K562 (cell line): ENCODE results near the gene SS18L1. TPM values are rescaled to one million over a fixed set of nuclear protein-coding genes. Genes with fewer than 3 reads are reported as not detected.

Experiments
- ATAC-seq: fragments of 200-7000 bp; cut with Tn5 transposase; 3 replicates; pipeline ENCODE4 v1.9.1; 2020; ENCODE audit warnings: moderate library complexity
- BruUV-seq: library from RNA; stranded (reverse); fragments of 400-500 nt; replicated peaks from 2 replicates; lab custom pipeline; 2021; lab: Mats Ljungman, UMichigan
- CTCF ChIA-PET: fragments of 300-600 bp; formaldehyde crosslinking; extraction: SDS; loops from one replicate; lab custom pipeline; 2021; ENCODE audit warnings: low intra/inter-chr PET ratio; lab: Yijun Ruan, JAX
- POLR2A ChIA-PET: fragments of 300-600, 350-650 bp; sonication (Branson Sonifier 250); formaldehyde crosslinking; extraction: SDS; loops from one replicate; lab custom pipeline; 2021; ENCODE audit warnings: antibody characterized with exemption, inconsistent platforms; lab: Yijun Ruan, JAX
- DNase-seq, 4 experiments: peaks; one replicate each; pipeline versions ENCODE4 v3.0.0 to v3.0.0-alpha.2; 2011 to 2018; ENCODE audit warnings: low spot score in 3 of 4, mixed read lengths in 3 of 4; ENCODE audit errors: extremely low read depth in 1 of 4
- FAIRE-seq: peaks from 2 replicates; lab custom pipeline; 2011; peaks lifted over from hg19 to GRCh38; lab: Jason Lieb, UNC
- H2AFZ ChIP-seq: 2 replicates; pipeline ENCODE4 v1.6.0; 2011; ENCODE audit warnings: low read depth, low read length, control low read depth, inconsistent platforms
- H3K27ac ChIP-seq: fragments of 200-600 bp; 3 replicates; pipeline ENCODE4 v1.8.0; 2011; ENCODE audit warnings: low read depth, mild to moderate bottlenecking, control low read depth, inconsistent platforms, low read length, moderate library complexity, mixed read lengths; ENCODE audit errors: extremely low read depth
- H3K27me3 ChIP-seq, 2 experiments: fragments of 300-600 bp in 1 of 2; 2 replicates in 1 of 2; 3 replicates in 1 of 2; pipeline versions ENCODE4 v1.6.0 to v1.8.0; 2011; ENCODE audit warnings: inconsistent platforms in 2 of 2, low read length in 2 of 2, mild to moderate bottlenecking in 1 of 2, mixed read lengths in 1 of 2, moderate library complexity in 1 of 2; ENCODE audit not compliant: control insufficient read depth in 2 of 2, insufficient read depth in 2 of 2
- H3K36me3 ChIP-seq: fragments of 300-600 bp; 3 replicates; pipeline ENCODE4 v1.8.0; 2011; ENCODE audit warnings: mild to moderate bottlenecking, low read length, inconsistent platforms; ENCODE audit not compliant: control insufficient read depth, insufficient read depth
- H3K4me1 ChIP-seq, 2 experiments: fragments of 200-600 bp in 1 of 2; replicated peaks in 1 of 2; 2 replicates in 1 of 2; 3 replicates in 1 of 2; pipeline versions ENCODE4 v1.5.1 to v1.8.0; 2011; ENCODE audit warnings: inconsistent platforms in 2 of 2, low read length in 2 of 2, mild to moderate bottlenecking in 1 of 2, mixed read lengths in 1 of 2, moderate library complexity in 1 of 2; ENCODE audit not compliant: control insufficient read depth in 2 of 2, insufficient read depth in 2 of 2
- H3K4me2 ChIP-seq: 2 replicates; pipeline ENCODE4 v1.6.1; 2011; ENCODE audit warnings: low read length, control low read depth, inconsistent platforms, mixed read lengths; ENCODE audit not compliant: insufficient read depth
- H3K4me3 ChIP-seq: fragments of 200-600 bp; sonication (generic), shearing (Covaris generic); 2 replicates; pipeline ENCODE4 v1.5.1; 2016; ENCODE audit warnings: control low read depth, inconsistent platforms
- H3K79me2 ChIP-seq: fragments of 200-600 bp; 3 replicates; pipeline ENCODE4 v1.8.0; 2011; ENCODE audit warnings: low read length, inconsistent platforms; ENCODE audit not compliant: control insufficient read depth, insufficient read depth
- H3K9ac ChIP-seq, 2 experiments: 2 replicates each; pipeline versions ENCODE4 v1.6.0 to v1.6.1; 2011; ENCODE audit warnings: low read depth in 2 of 2, low read length in 2 of 2, control low read depth in 1 of 2, inconsistent platforms in 1 of 2, mild to moderate bottlenecking in 1 of 2, mixed read lengths in 1 of 2; ENCODE audit not compliant: insufficient read depth in 1 of 2
- H3K9me1 ChIP-seq: one replicate; pipeline ENCODE4 v1.6.0; 2011; ENCODE audit warnings: inconsistent platforms, mild to moderate bottlenecking, low read length, moderate library complexity; ENCODE audit not compliant: control insufficient read depth, insufficient read depth
- H3K9me3 ChIP-seq: replicated peaks from 2 replicates; pipeline ENCODE4 v1.5.1; 2011; ENCODE audit warnings: low read depth, low read length, inconsistent platforms; ENCODE audit not compliant: control insufficient read depth, insufficient read depth
- H4K20me1 ChIP-seq: replicated peaks from 2 replicates; pipeline ENCODE4 v1.6.1; 2011; ENCODE audit warnings: low read length, inconsistent platforms, mixed read lengths; ENCODE audit not compliant: control insufficient read depth, insufficient read depth
- CREB1 ChIP-seq, 2 experiments: sonication (generic) in 1 of 2; formaldehyde crosslinking in 1 of 2; IDR thresholded peaks; 2 replicates each; pipeline versions ENCODE4 v1.6.1 to v1.8.0; 2012 to 2022; ENCODE audit warnings: inconsistent platforms in 1 of 2, mild to moderate bottlenecking in 1 of 2, missing genetic modification reagents in 1 of 2, moderate library complexity in 1 of 2
- EHMT2 ChIP-seq: fragments of 450-650 bp; IDR thresholded peaks from 2 replicates; pipeline ENCODE4 v1.6.1; 2018; ENCODE audit warnings: antibody characterized with exemption
- NFIC ChIP-seq: fragments of 450-650 bp; IDR thresholded peaks from 2 replicates; pipeline ENCODE4 v1.6.1; 2017; ENCODE audit warnings: mild to moderate bottlenecking, inconsistent platforms
- REST ChIP-seq, 2 experiments: fragments of 450-650 bp; formaldehyde crosslinking in 1 of 2; IDR thresholded peaks; 2 replicates each; pipeline versions ENCODE4 v1.4.0 to v1.6.1; 2014 to 2020; ENCODE audit warnings: mild to moderate bottlenecking in 2 of 2, borderline replicate concordance in 1 of 2, low read depth in 1 of 2
- WGBS: fragments of 100-300 bp; shearing (Covaris generic); methylation state at CpG from one replicate; pipeline ENCODE4 v1.1.6; 2016; ENCODE audit warnings: low coverage, mixed read lengths; ENCODE audit not compliant: insufficient coverage; ENCODE audit errors: missing lambda C conversion rate; 5-methylcytosine and 5-hydroxymethylcytosine counted together
- in situ Hi-C: fragments of 300-500 bp; cut with MboI; formaldehyde crosslinking; loops from 4 replicates; pipeline ENCODE4 v1.15.0; 2018; ENCODE audit warnings: inconsistent platforms, mixed read lengths
- intact Hi-C: fragments of 100-400 bp; cut with micrococcal nuclease; formaldehyde crosslinking; loops from 2 replicates; pipeline ENCODE4 v1.14.2; 2022
- polyA plus RNA-seq, 8 experiments: library from polyadenylated mRNA; depleted of rRNA in 4 of 8; stranded (reverse) in 5 of 8; unstranded in 3 of 8; fragments of >200 nt; fragmentation: Nextera tagmentation in 2 of 8; fragmentation: Illumina TruSeq in 1 of 8; extraction: Ambion mirVana in 2 of 8; extraction: Trizol in 1 of 8; gene quantifications; 2 replicates each; pipeline versions ENCODE4 v1.2.1 to v1.2.3, GENCODE V29; 2011 to 2014; ENCODE audit warnings: inconsistent platforms in 1 of 8, missing spikeins in 1 of 8
- total RNA-seq, 7 experiments: library from RNA; depleted of rRNA in 6 of 7; stranded (reverse); fragments of >200 nt in 6 of 7; fragmentation: Illumina TruSeq in 2 of 7; extraction: Trizol in 2 of 7; gene quantifications; 2 replicates each; pipeline versions ENCODE4 v1.2.1 to v1.2.3, GENCODE V29; 2011 to 2021; ENCODE audit warnings: low replicate concordance in 1 of 7
- TF ChIP-seq, protein P1 (sequence below): sonication (generic); formaldehyde crosslinking; IDR thresholded peaks from 2 replicates; pipeline ENCODE4 v1.8.0; 2022; ENCODE audit warnings: mild to moderate bottlenecking, missing genetic modification reagents
- TF ChIP-seq, protein P2 (sequence below): conservative IDR thresholded peaks from 2 replicates; pipeline ENCODE4 v1.6.1; 2011; ENCODE audit warnings: low read depth, mild to moderate bottlenecking, low read length; ENCODE audit not compliant: control insufficient read depth

Gene SS18L1
- total and polyA plus RNA-seq, 9 of the 15 experiments (the other 6 are each of a cell fraction or from before 2014, with no cell fraction given) = 2.7 to 28.3 (median 15.1) TPM

GRCh38 chr20:62219992-62220665 is 76.6 kb downstream of the SS18L1 start, which contains the start of gene HRH3:
TSS of gene HRH3 (minus strand) at chr20:62220278. CDS start at chr20:62219970, 308 bp downstream.
- BruUV-seq = no TSS peak
- ATAC-seq (peak; percentile 85), FAIRE-seq (no peak)
- TF ChIP-seq CREB1 (IDR thresholded peaks at IDR 0.05) = no peak
- TF ChIP-seq CREB1 (CRISPR knock-in tag; IDR thresholded peaks at IDR 0.05) = peak; percentile 41; the same call in 1 of the 2 replicates
- TF ChIP-seq, protein P1, sequence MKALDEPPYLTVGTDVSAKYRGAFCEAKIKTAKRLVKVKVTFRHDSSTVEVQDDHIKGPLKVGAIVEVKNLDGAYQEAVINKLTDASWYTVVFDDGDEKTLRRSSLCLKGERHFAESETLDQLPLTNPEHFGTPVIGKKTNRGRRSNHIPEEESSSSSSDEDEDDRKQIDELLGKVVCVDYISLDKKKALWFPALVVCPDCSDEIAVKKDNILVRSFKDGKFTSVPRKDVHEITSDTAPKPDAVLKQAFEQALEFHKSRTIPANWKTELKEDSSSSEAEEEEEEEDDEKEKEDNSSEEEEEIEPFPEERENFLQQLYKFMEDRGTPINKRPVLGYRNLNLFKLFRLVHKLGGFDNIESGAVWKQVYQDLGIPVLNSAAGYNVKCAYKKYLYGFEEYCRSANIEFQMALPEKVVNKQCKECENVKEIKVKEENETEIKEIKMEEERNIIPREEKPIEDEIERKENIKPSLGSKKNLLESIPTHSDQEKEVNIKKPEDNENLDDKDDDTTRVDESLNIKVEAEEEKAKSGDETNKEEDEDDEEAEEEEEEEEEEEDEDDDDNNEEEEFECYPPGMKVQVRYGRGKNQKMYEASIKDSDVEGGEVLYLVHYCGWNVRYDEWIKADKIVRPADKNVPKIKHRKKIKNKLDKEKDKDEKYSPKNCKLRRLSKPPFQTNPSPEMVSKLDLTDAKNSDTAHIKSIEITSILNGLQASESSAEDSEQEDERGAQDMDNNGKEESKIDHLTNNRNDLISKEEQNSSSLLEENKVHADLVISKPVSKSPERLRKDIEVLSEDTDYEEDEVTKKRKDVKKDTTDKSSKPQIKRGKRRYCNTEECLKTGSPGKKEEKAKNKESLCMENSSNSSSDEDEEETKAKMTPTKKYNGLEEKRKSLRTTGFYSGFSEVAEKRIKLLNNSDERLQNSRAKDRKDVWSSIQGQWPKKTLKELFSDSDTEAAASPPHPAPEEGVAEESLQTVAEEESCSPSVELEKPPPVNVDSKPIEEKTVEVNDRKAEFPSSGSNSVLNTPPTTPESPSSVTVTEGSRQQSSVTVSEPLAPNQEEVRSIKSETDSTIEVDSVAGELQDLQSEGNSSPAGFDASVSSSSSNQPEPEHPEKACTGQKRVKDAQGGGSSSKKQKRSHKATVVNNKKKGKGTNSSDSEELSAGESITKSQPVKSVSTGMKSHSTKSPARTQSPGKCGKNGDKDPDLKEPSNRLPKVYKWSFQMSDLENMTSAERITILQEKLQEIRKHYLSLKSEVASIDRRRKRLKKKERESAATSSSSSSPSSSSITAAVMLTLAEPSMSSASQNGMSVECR = peak; percentile 79; the same call in 1 of the 2 replicates
- TF ChIP-seq NFIC = peak; percentile 63
- TF ChIP-seq EHMT2 = peak; percentile 83
- TF ChIP-seq, protein P2, sequence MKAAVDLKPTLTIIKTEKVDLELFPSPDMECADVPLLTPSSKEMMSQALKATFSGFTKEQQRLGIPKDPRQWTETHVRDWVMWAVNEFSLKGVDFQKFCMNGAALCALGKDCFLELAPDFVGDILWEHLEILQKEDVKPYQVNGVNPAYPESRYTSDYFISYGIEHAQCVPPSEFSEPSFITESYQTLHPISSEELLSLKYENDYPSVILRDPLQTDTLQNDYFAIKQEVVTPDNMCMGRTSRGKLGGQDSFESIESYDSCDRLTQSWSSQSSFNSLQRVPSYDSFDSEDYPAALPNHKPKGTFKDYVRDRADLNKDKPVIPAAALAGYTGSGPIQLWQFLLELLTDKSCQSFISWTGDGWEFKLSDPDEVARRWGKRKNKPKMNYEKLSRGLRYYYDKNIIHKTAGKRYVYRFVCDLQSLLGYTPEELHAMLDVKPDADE = peak; percentile 59; the same call in 1 of the 2 replicates
- peak; percentile 96 for TF ChIP-seq REST (IDR thresholded peaks at IDR 0.05; ENCODE audit: borderline replicate concordance)
- peak; percentile 94 for TF ChIP-seq REST (CRISPR knock-in tag; IDR thresholded peaks at IDR 0.05; ENCODE audit: low read depth)

More at GRCh38 chr20:62219992-62220665, 76.6 kb downstream of the SS18L1 start, which contains the start of gene HRH3:
- CTCF ChIA-PET = no interaction called here
- no peaks in the 10 kb centered on the region for H3K9me3 ChIP-seq
- peak; percentile 63 to 97 (median 92) for DNase-seq
- H3K27me3 ChIP-seq = peaks cover 49 to 82% of the 10 kb centered on the region in 2 experiments; a peak in 4 of 5 replicates
- H3K79me2 ChIP-seq = no peaks in the 10 kb centered on the region
- H3K4me1 ChIP-seq = peaks cover 0 to 63% of the 10 kb centered on the region in 2 experiments; a peak in 2 of 5 replicates
- in situ Hi-C loops (no loop called here), intact Hi-C loops (no loop called here)
- 0% methylated on average over 3 of the region's 84 CpGs for WGBS
- H2AFZ ChIP-seq = no peak within 1 kb of the TSS
- no peak within 1 kb of the TSS for H3K9ac ChIP-seq
- H3K4me3 ChIP-seq = no peak within 1 kb of the TSS; the same call in 1 of the 2 replicates
- H3K4me2 ChIP-seq = no peak within 1 kb of the TSS
- no peaks in the 10 kb centered on the region for H3K9me1 ChIP-seq
- POLR2A ChIA-PET = no interaction called here
- H3K27ac ChIP-seq = no peak within 1 kb of the TSS
- no peaks in the 10 kb centered on the region for H3K36me3 ChIP-seq
- H4K20me1 ChIP-seq = peaks cover 14% of the 10 kb centered on the region
